HFF-Myc (cell line): ENCODE results near the gene CRY1.
"Not testable (repeated sequence)": the region's sequence is repeated elsewhere in the genome, so short reads cannot be mapped to it uniquely, and the experiment has no call there.

Experiments used
- DNase-seq: peaks from one replicate; pipeline ENCODE4 v3.0.0-alpha.2; 2011; ENCODE audit warnings: low read depth; ENCODE audit errors: extremely low read depth
- H3K4me3 ChIP-seq: replicated peaks from 2 replicates; pipeline ENCODE4 v1.5.1; 2011; ENCODE audit warnings: low read depth, mild to moderate bottlenecking, control low read depth, low read length
- CTCF ChIP-seq: IDR thresholded peaks from 2 replicates; pipeline ENCODE4 v1.5.1; 2012; ENCODE audit warnings: mild to moderate bottlenecking, low read depth, low read length, control low read depth; ENCODE audit errors: missing control alignments

Gene CRY1

GRCh38 chr12:107031061-107031460, 62.3 kb downstream of the CRY1 start:
- no peak for TF ChIP-seq CTCF
- H3K4me3 ChIP-seq: no peak overlapping the region
- DNase-seq: no peak

GRCh38 chr12:107029081-107029480, 64.3 kb downstream of the CRY1 start:
- TF ChIP-seq CTCF: no peak

GRCh38 chr12:107027636-107028053, 65.7 kb downstream of the CRY1 start:
- TF ChIP-seq CTCF: no peak
- DNase-seq: peak; percentile 51
- no peak overlapping the region for H3K4me3 ChIP-seq

More at GRCh38 chr12:107029081-107029480, 64.3 kb downstream of the CRY1 start:
- H3K4me3 ChIP-seq: no peak overlapping the region
- no peak for DNase-seq

DNA sequence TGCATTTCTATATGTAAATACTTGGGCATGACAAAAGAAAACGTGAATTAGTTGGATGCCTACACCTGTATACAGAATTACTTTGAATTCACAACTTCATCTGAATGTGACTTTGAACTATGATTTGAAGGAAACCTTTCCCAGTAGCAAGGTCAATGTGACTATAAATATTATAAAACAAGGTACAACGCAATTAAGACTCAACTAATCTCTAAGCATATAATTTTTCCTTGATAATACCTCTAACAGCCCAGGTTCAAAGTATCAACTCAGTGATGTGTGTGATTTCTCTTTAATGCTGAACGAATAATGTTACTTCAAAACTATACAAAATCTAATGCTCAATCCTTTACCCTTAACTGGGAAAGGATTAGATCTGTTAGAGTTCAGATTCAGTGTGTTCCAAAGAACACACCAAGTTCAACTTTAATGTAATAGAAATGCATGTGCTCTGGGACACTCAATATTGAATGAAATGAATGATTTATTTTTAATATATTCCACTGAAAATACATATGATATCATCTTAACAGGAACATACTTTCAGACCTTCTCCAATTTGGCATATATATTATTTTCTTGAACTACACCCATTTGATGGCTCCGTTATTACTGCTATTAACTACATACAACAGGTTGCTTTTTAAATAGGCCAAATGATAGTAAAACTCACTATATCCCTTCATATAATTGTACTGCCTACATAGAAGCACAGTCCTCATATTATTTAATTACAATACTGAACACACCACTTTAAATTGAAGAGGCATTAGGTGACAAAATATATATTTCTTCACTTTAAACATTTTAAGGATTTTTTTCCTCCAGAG, 66.3 kb downstream of the CRY1 start:
- no peak for TF ChIP-seq CTCF
- no peak overlapping the region for H3K4me3 ChIP-seq
- DNase-seq: no peak

DNA sequence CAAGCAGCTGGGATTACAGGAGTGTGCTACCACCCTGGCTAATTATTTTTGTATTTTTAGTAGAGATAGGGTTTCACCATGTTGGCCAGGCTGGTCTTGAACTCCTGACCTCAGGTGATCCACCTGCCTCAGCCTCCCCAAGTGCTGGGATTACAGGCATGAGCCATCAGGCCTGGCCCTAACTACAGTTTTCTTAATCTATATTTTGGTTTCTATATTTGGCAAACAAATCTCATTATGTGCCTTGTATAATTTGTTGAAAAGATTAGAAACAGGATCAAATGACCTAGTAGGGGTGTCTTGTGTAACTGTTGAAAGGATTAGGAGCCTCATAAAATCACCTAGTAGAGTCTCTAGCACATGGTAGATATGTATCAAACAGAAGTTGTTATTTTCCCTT, 67.0 kb downstream of the CRY1 start:
- not testable (repeated sequence) for H3K4me3 ChIP-seq, DNase-seq

DNA sequence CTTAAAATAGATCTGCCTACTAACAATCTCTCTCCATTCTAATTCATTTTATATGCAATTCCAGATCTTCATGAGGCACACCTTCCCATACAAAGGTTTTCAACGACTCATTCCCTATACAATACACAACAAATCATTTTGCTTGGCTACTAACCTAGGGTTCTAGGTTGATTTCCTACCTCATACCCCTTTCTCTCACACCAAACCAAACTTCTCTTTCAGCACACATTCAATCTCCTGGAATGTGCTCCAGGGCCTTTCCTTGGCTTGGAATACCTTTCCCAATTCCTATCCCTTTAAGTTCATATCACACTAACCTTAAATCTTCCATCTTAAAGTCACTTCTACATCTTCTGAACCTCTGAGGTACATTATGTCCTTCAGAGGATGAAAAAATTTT, 67.7 kb downstream of the CRY1 start:
- DNase-seq: no peak
- no peak overlapping the region for H3K4me3 ChIP-seq
- no peak for TF ChIP-seq CTCF

DNA sequence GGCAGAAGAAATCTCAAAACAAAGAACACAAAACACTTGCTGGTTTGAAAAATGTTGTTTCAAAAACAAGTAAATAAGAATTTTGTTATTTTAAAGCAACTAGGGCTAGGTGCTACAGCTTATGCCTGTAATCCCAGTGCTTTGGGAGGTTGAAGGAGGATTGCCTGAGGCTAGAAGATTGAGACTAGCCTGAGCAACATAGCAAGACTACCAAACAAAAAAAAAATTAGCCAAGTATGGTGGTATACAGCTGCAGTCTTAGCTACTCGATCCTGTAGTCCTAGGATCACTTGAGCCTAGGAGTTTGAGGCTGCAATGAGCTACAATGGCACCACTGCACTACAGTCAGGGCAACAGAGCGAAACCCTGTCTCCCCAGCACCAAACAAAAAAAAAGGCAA, 73.8 kb downstream of the CRY1 start:
- no peak for TF ChIP-seq CTCF
- no peak for DNase-seq
- H3K4me3 ChIP-seq: no peak overlapping the region
